Pons (tissue), 1 donor: ENCODE measurements around the gene GALNT4.

ENCODE experiments used
- DNase-seq: peaks from one replicate; pipeline ENCODE4 v3.0.0-alpha.2; 2016; ENCODE audit warnings: low spot score

GALNT4 gene

GRCh38 chr12:89493670-89494302 is 30.8 kb downstream of the GALNT4 start:
- DNase-seq: peak; percentile 53

GRCh38 chr12:89492883-89493282 is 31.7 kb downstream of the GALNT4 start:
- DNase-seq: no peak

- no peak for DNase-seq
These were observed 33.7 kb downstream of the GALNT4 start for GRCh38 chr12:89490922-89491321.

GRCh38 chr12:89486264-89486663 is 38.3 kb downstream of the GALNT4 start:
- no peak for DNase-seq

- DNase-seq: no peak
These were observed 40.1 kb downstream of the GALNT4 start for GRCh38 chr12:89484470-89484869.

- peak; percentile 93 for DNase-seq
These were observed 43.2 kb downstream of the GALNT4 start for GRCh38 chr12:89481213-89481914.

- DNase-seq: no peak
These were observed 44.6 kb downstream of the GALNT4 start for GRCh38 chr12:89479982-89480381.

GRCh38 chr12:89477633-89478279 is 46.8 kb downstream of the GALNT4 start:
- no peak for DNase-seq

GRCh38 chr12:89476904-89477595 is 47.5 kb downstream of the GALNT4 start:
- no peak for DNase-seq

- DNase-seq: no peak
These were observed 48.4 kb downstream of the GALNT4 start for GRCh38 chr12:89476232-89476631.

GRCh38 chr12:89475203-89475990 is 49.2 kb downstream of the GALNT4 start:
- no peak for DNase-seq

- no peak for DNase-seq
These were observed 50.0 kb downstream of the GALNT4 start for GRCh38 chr12:89474615-89475014.
